HepG2 (cell line): ENCODE measurements around the gene HMGCLL1. TPM values are rescaled to one million over a fixed set of nuclear protein-coding genes. Genes with fewer than 3 reads are reported as not detected.

Experiments
- ATAC-seq: fragments of 200-7000 bp; cut with Tn5 transposase; 3 replicates; pipeline ENCODE4 v1.9.1; 2020; ENCODE audit warnings: mild to moderate bottlenecking, moderate library complexity
- BruUV-seq: library from RNA; stranded (reverse); fragments of 400-500 nt; replicated peaks from 2 replicates; lab custom pipeline; 2021; lab: Mats Ljungman, UMichigan
- CTCF ChIA-PET: fragments of 300-600 bp; formaldehyde crosslinking; extraction: SDS; loops from one replicate; lab custom pipeline; 2021; ENCODE audit warnings: low total read pairs, inconsistent platforms, low intra/inter-chr PET ratio; lab: Yijun Ruan, JAX
- POLR2A ChIA-PET: fragments of 350-600 bp; sonication (Branson Sonifier 250); formaldehyde crosslinking; loops from one replicate; lab custom pipeline; 2020; ENCODE audit warnings: antibody characterized with exemption, inconsistent platforms; lab: Yijun Ruan, JAX
- DNase-seq: peaks from one replicate; pipeline ENCODE4 v3.0.0-alpha.2; 2015; ENCODE audit warnings: low spot score
- FAIRE-seq: peaks from 3 replicates; lab custom pipeline; 2011; peaks lifted over from hg19 to GRCh38; lab: Jason Lieb, UNC
- H2AFZ ChIP-seq: one replicate; pipeline ENCODE4 v1.6.1; 2011; ENCODE audit warnings: low read length, inconsistent platforms
- H3K27ac ChIP-seq: fragments of 300-600 bp; 3 replicates; pipeline ENCODE4 v1.8.0; 2011; ENCODE audit warnings: mixed run types, mild to moderate bottlenecking, mixed read lengths, low read length, inconsistent platforms; ENCODE audit not compliant: insufficient read depth; ENCODE audit errors: extremely low read length
- H3K27me3 ChIP-seq, 2 experiments: fragments of 200-600 bp in 1 of 2; 2 replicates in 1 of 2; 3 replicates in 1 of 2; pipeline versions ENCODE4 v1.6.0 to v1.8.0; 2011; ENCODE audit warnings: low read length in 2 of 2, mild to moderate bottlenecking in 2 of 2, moderate library complexity in 2 of 2, inconsistent platforms in 1 of 2; ENCODE audit not compliant: insufficient read depth in 2 of 2, control insufficient read depth in 1 of 2
- H3K36me3 ChIP-seq, 2 experiments: fragments of 200-600 bp in 1 of 2; replicated peaks in 1 of 2; 2 replicates in 1 of 2; 3 replicates in 1 of 2; pipeline versions ENCODE4 v1.5.1 to v1.8.0; 2011; ENCODE audit warnings: low read length in 2 of 2, inconsistent platforms in 1 of 2; ENCODE audit not compliant: insufficient read depth in 2 of 2, control insufficient read depth in 1 of 2
- H3K4me1 ChIP-seq: 2 replicates; pipeline ENCODE4 v1.5.1; 2012; ENCODE audit warnings: low read length, inconsistent platforms; ENCODE audit not compliant: insufficient read depth
- H3K4me2 ChIP-seq: 2 replicates; pipeline ENCODE4 v1.6.0; 2011; ENCODE audit warnings: low read depth, low read length, inconsistent platforms
- H3K4me3 ChIP-seq, 3 experiments: fragments of 200-600 bp in 1 of 3; sonication (generic), shearing (Covaris generic) in 1 of 3; replicated peaks in 1 of 3; 2 replicates each; pipeline ENCODE4 v1.5.1; 2011 to 2016; ENCODE audit warnings: low read length in 3 of 3, inconsistent platforms in 2 of 3, low read depth in 2 of 3, mild to moderate bottlenecking in 2 of 3, control low read depth in 1 of 3, mixed read lengths in 1 of 3; ENCODE audit not compliant: insufficient read depth in 1 of 3
- H3K79me2 ChIP-seq: one replicate; pipeline ENCODE4 v1.6.1; 2011; ENCODE audit warnings: low read length, inconsistent platforms; ENCODE audit not compliant: insufficient read depth
- H3K9ac ChIP-seq: 2 replicates; pipeline ENCODE4 v1.6.0; 2011; ENCODE audit warnings: mild to moderate bottlenecking, low read depth, low read length, inconsistent platforms; ENCODE audit not compliant: insufficient read depth
- H3K9me3 ChIP-seq: 2 replicates; pipeline ENCODE4 v1.5.1; 2012; ENCODE audit warnings: mild to moderate bottlenecking, low read length
- H4K20me1 ChIP-seq: 2 replicates; pipeline ENCODE4 v1.6.0; 2011; ENCODE audit warnings: inconsistent platforms, mild to moderate bottlenecking, low read length, moderate library complexity; ENCODE audit not compliant: insufficient read depth
- HDAC6 ChIP-seq: fragments of 200-600 bp; sonication (generic); IDR thresholded peaks from 2 replicates; pipeline ENCODE4 v1.7.0; 2017; ENCODE audit warnings: mild to moderate bottlenecking, antibody characterized with exemption, low read length, low read depth
- SIX4 ChIP-seq: sonication (generic); formaldehyde crosslinking; IDR thresholded peaks from 2 replicates; pipeline ENCODE4 v1.4.0; 2020; ENCODE audit warnings: missing genetic modification reagents
- TERF1 ChIP-seq: sonication (generic); formaldehyde crosslinking; IDR thresholded peaks from 2 replicates; pipeline ENCODE4 v1.8.0; 2022; ENCODE audit warnings: mild to moderate bottlenecking, missing genetic modification reagents, moderate library complexity
- THYN1 ChIP-seq: sonication (generic); formaldehyde crosslinking; IDR thresholded peaks from 2 replicates; pipeline ENCODE4 v1.8.1; 2023; ENCODE audit warnings: low read depth, mild to moderate bottlenecking, moderate library complexity, missing genetic modification reagents, borderline replicate concordance
- ZBTB1 ChIP-seq: sonication (generic); formaldehyde crosslinking; IDR thresholded peaks from 2 replicates; pipeline ENCODE4 v1.4.0; 2020; ENCODE audit warnings: missing genetic modification reagents, borderline replicate concordance
- ZBTB46 ChIP-seq: sonication (generic); formaldehyde crosslinking; IDR thresholded peaks from 2 replicates; pipeline ENCODE4 v1.4.0; 2020; ENCODE audit warnings: mild to moderate bottlenecking, missing genetic modification reagents, borderline replicate concordance
- ZFY ChIP-seq: sonication (generic); formaldehyde crosslinking; IDR thresholded peaks from 2 replicates; pipeline ENCODE4 v1.4.0; 2020; ENCODE audit warnings: missing genetic modification reagents
- ZNF20 ChIP-seq: sonication (generic); formaldehyde crosslinking; IDR thresholded peaks from 2 replicates; pipeline ENCODE4 v1.4.0; 2020; ENCODE audit warnings: mild to moderate bottlenecking, moderate library complexity, missing genetic modification reagents
- ZNF44 ChIP-seq: sonication (generic); formaldehyde crosslinking; IDR thresholded peaks from 2 replicates; pipeline ENCODE4 v1.5.1; 2020; ENCODE audit warnings: mild to moderate bottlenecking, missing genetic modification reagents
- WGBS: methylation state at CpG from one replicate; pipeline ENCODE4 v1.1.6; 2017; ENCODE audit warnings: low lambda C conversion rate; 5-methylcytosine and 5-hydroxymethylcytosine counted together
- in situ Hi-C: cut with HindIII; loops from 2 replicates; pipeline ENCODE4 v1.10.0; 2017; ENCODE audit warnings: low pct_unique_long_range_greater_than_20kb; ENCODE audit not compliant: extremely low pct_ligation_motif_present
- intact Hi-C: fragments of 100-400 bp; cut with micrococcal nuclease; formaldehyde crosslinking; loops from one replicate; pipeline ENCODE4 v1.10.0; 2022; ENCODE audit not compliant: unreplicated experiment
- polyA plus RNA-seq, 8 experiments: library from polyadenylated mRNA; depleted of rRNA in 3 of 8; stranded (reverse) in 7 of 8; unstranded in 1 of 8; fragments of >200 nt; fragmentation: Illumina TruSeq in 4 of 8; extraction: Trizol in 4 of 8; gene quantifications; 2 replicates each; pipeline versions ENCODE4 v1.2.1 to v1.2.3, GENCODE V29; 2011 to 2016; ENCODE audit warnings: low read depth in 4 of 8, missing spikeins in 1 of 8, mixed read lengths in 1 of 8; ENCODE audit not compliant: insufficient read depth in 1 of 8
- total RNA-seq, 5 experiments: library from RNA; depleted of rRNA; stranded (reverse); fragments of >200 nt; fragmentation: Illumina TruSeq; extraction: Trizol; gene quantifications; 2 replicates each; pipeline ENCODE4 v1.2.3, GENCODE V29; 2016; ENCODE audit warnings: low read depth in 1 of 5
- TF ChIP-seq, protein P1 (sequence below): sonication (generic); formaldehyde crosslinking; IDR thresholded peaks from 2 replicates; pipeline ENCODE4 v1.4.0; 2020; ENCODE audit warnings: low read depth, mild to moderate bottlenecking, missing genetic modification reagents

HMGCLL1 gene
- total and polyA plus RNA-seq, 2 of the 13 experiments (the other 11 are each of a cell fraction or from before 2014, with no cell fraction given): not detected

GRCh38 chr6:55574556-55574955 is 4.4 kb downstream of the HMGCLL1 start:
- Histone ChIP-seq H3K36me3 (no peaks in the 10 kb centered on the region), H3K9me3 (no peaks in the 10 kb centered on the region), H3K4me2 (no peak overlapping the region)
- no peak for TF ChIP-seq ZBTB46 (CRISPR knock-in tag)
- TF ChIP-seq ZBTB1: no peak
- TF ChIP-seq, protein P1, sequence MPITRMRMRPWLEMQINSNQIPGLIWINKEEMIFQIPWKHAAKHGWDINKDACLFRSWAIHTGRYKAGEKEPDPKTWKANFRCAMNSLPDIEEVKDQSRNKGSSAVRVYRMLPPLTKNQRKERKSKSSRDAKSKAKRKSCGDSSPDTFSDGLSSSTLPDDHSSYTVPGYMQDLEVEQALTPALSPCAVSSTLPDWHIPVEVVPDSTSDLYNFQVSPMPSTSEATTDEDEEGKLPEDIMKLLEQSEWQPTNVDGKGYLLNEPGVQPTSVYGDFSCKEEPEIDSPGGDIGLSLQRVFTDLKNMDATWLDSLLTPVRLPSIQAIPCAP (CRISPR knock-in tag): no peak
- no peak for TF ChIP-seq TERF1 (CRISPR knock-in tag)
- TF ChIP-seq ZNF20 (CRISPR knock-in tag): no peak
- no peak for TF ChIP-seq ZNF44 (CRISPR knock-in tag)
- TF ChIP-seq THYN1 (CRISPR knock-in tag): no peak
- TF ChIP-seq ZFY (CRISPR knock-in tag): no peak
- no peak for TF ChIP-seq HDAC6
- TF ChIP-seq SIX4 (CRISPR knock-in tag): no peak
- TF ChIP-seq, all 625 proteins: peak for 0
- intact Hi-C loops (no loop called here), in situ Hi-C loops (no loop called here)
- WGBS: 33% methylated on average over 2 of the region's 2 CpGs
- Histone ChIP-seq H4K20me1 (no peaks in the 10 kb centered on the region), H3K27ac (no peak overlapping the region), H3K27me3 (peaks cover 0 to 10% of the 10 kb centered on the region in 2 experiments; a peak in 1 of 5 replicates), H2AFZ (no peak overlapping the region), H3K79me2 (no peaks in the 10 kb centered on the region), H3K9ac (no peak overlapping the region), H3K4me1 (no peaks in the 10 kb centered on the region), H3K4me3 (no peak overlapping the region)
- ChIA-PET CTCF (no interaction called here), POLR2A (no interaction called here)
- ATAC-seq (no peak), DNase-seq (no peak), FAIRE-seq (no peak)
- BruUV-seq: no TSS peak
